IMR-90 (cell line): ENCODE data around the gene MYOC. TPM values are rescaled to one million over a fixed set of nuclear protein-coding genes. Genes with fewer than 3 reads are reported as not detected.

Experiments
- ATAC-seq: fragments of 200-7000 bp; cut with Tn5 transposase; 2 replicates; pipeline ENCODE4 v1.9.1; 2020; ENCODE audit warnings: low read depth, mild to moderate bottlenecking, moderate library complexity
- BruUV-seq: library from RNA; stranded (reverse); fragments of 400-500 nt; replicated peaks from 2 replicates; lab custom pipeline; 2021; lab: Mats Ljungman, UMichigan
- CTCF ChIA-PET: fragments of 300-600 bp; formaldehyde crosslinking; extraction: SDS; loops from one replicate; lab custom pipeline; 2021; ENCODE audit warnings: antibody characterized with exemption; lab: Yijun Ruan, JAX
- POLR2A ChIA-PET: fragments of 300-600 bp; sonication (Branson Sonifier 250); formaldehyde crosslinking; loops from one replicate; lab custom pipeline; 2022; ENCODE audit warnings: antibody characterized with exemption; ENCODE audit not compliant: unreplicated experiment; lab: Charles Lee
- DNase-seq: peaks from one replicate; pipeline ENCODE4 v3.0.0; 2013
- H2AFZ ChIP-seq: replicated peaks from 2 replicates; pipeline ENCODE3; 2013; ENCODE audit warnings: low read length, mild to moderate bottlenecking; ENCODE audit not compliant: poor library complexity
- H2AK5ac ChIP-seq: 2 replicates; pipeline ENCODE4 v1.6.1; 2013; ENCODE audit warnings: low read depth, low read length, inconsistent platforms
- H2AK9ac ChIP-seq: replicated peaks from 2 replicates; pipeline ENCODE3; 2013; ENCODE audit warnings: mild to moderate bottlenecking, low read depth, low read length, moderate library complexity; ENCODE audit not compliant: poor library complexity
- H2BK120ac ChIP-seq: 2 replicates; pipeline ENCODE4 v1.6.1; 2013; ENCODE audit warnings: low read depth, low read length, inconsistent platforms
- H2BK15ac ChIP-seq: 3 replicates; pipeline ENCODE4 v1.6.1; 2013; ENCODE audit warnings: low read depth, low read length, inconsistent platforms
- H2BK20ac ChIP-seq: 2 replicates; pipeline ENCODE4 v1.6.1; 2013; ENCODE audit warnings: low read depth, mild to moderate bottlenecking, inconsistent platforms, low read length, moderate library complexity
- H2BK5ac ChIP-seq: 2 replicates; pipeline ENCODE4 v1.6.1; 2013; ENCODE audit warnings: mild to moderate bottlenecking, low read depth, low read length, inconsistent platforms; ENCODE audit not compliant: poor library complexity, severe bottlenecking
- H3K14ac ChIP-seq: replicated peaks from 2 replicates; pipeline ENCODE4 v1.6.1; 2013; ENCODE audit warnings: low read depth, low read length, inconsistent platforms
- H3K18ac ChIP-seq: 2 replicates; pipeline ENCODE4 v1.6.1; 2013; ENCODE audit warnings: low read depth, low read length, control low read depth
- H3K23ac ChIP-seq: 2 replicates; pipeline ENCODE4 v1.6.1; 2013; ENCODE audit warnings: low read depth, low read length, inconsistent platforms
- H3K27ac ChIP-seq: 2 replicates; pipeline ENCODE4 v1.5.1; 2013; ENCODE audit warnings: mild to moderate bottlenecking, control low read depth, low read length; ENCODE audit not compliant: insufficient read depth
- H3K27me3 ChIP-seq: 2 replicates; pipeline ENCODE4 v1.6.1; 2013; ENCODE audit warnings: low read length; ENCODE audit not compliant: control insufficient read depth, insufficient read depth
- H3K36me3 ChIP-seq: 2 replicates; pipeline ENCODE4 v1.6.1; 2013; ENCODE audit warnings: low read length, mixed read lengths; ENCODE audit not compliant: control insufficient read depth, insufficient read depth
- H3K4ac ChIP-seq: 2 replicates; pipeline ENCODE4 v1.6.1; 2013; ENCODE audit warnings: low read depth, low read length, inconsistent platforms
- H3K4me1 ChIP-seq: 2 replicates; pipeline ENCODE4 v1.6.1; 2013; ENCODE audit warnings: low read length, mixed read lengths; ENCODE audit not compliant: control insufficient read depth, insufficient read depth
- H3K4me2 ChIP-seq: 2 replicates; pipeline ENCODE4 v1.6.1; 2013; ENCODE audit warnings: low read depth, mild to moderate bottlenecking, control low read depth, low read length, moderate library complexity
- H3K4me3 ChIP-seq: 2 replicates; pipeline ENCODE4 v1.5.1; 2013; ENCODE audit warnings: low read depth, mild to moderate bottlenecking, control low read depth, low read length, moderate library complexity; ENCODE audit not compliant: insufficient read depth
- H3K56ac ChIP-seq: 2 replicates; pipeline ENCODE4 v1.6.1; 2013; ENCODE audit warnings: low read length, inconsistent platforms; ENCODE audit not compliant: insufficient read depth; ENCODE audit errors: extremely low read depth
- H3K79me1 ChIP-seq, 2 experiments: 2 replicates each; pipeline ENCODE4 v1.6.1; 2013; ENCODE audit warnings: low read length in 2 of 2, inconsistent platforms in 1 of 2, low read depth in 1 of 2
- H3K9ac ChIP-seq: 2 replicates; pipeline ENCODE4 v1.6.1; 2013; ENCODE audit warnings: low read depth, low read length, control low read depth
- H3K9me1 ChIP-seq: 2 replicates; pipeline ENCODE4 v1.6.1; 2013; ENCODE audit warnings: low read length, inconsistent platforms; ENCODE audit not compliant: insufficient read depth
- H3K9me3 ChIP-seq: 2 replicates; pipeline ENCODE4 v1.6.1; 2013; ENCODE audit warnings: low read length; ENCODE audit not compliant: control insufficient read depth, insufficient read depth
- H4K20me1 ChIP-seq: 2 replicates; pipeline ENCODE4 v1.6.1; 2013; ENCODE audit warnings: low read length, inconsistent platforms; ENCODE audit not compliant: insufficient read depth
- H4K5ac ChIP-seq: 2 replicates; pipeline ENCODE4 v1.6.1; 2013; ENCODE audit warnings: mild to moderate bottlenecking, low read depth, low read length, control low read depth
- H4K8ac ChIP-seq, 2 experiments: 2 replicates each; pipeline ENCODE4 v1.6.1; 2013; ENCODE audit warnings: low read depth in 2 of 2, low read length in 2 of 2, control low read depth in 1 of 2, inconsistent platforms in 1 of 2
- H4K91ac ChIP-seq: 2 replicates; pipeline ENCODE4 v1.6.1; 2013; ENCODE audit warnings: low read depth, low read length, inconsistent platforms; ENCODE audit not compliant: insufficient read depth
- BHLHE40 ChIP-seq: fragments of 150-350 bp; IDR thresholded peaks from 2 replicates; pipeline ENCODE4 v1.6.1; 2016; ENCODE audit warnings: mild to moderate bottlenecking, low read depth, low read length
- CEBPB ChIP-seq: IDR thresholded peaks from 2 replicates; pipeline ENCODE4 v1.6.1; 2012; ENCODE audit warnings: low read depth, low read length, improper control_type of control experiment
- CHD1 ChIP-seq: IDR thresholded peaks from 2 replicates; pipeline ENCODE4 v1.6.1; 2012; ENCODE audit warnings: low read depth, low read length, improper control_type of control experiment
- ELK1 ChIP-seq: fragments of 150-350 bp; IDR thresholded peaks from 2 replicates; pipeline ENCODE4 v1.6.1; 2016; ENCODE audit warnings: low read depth, mild to moderate bottlenecking, low read length, moderate library complexity, borderline replicate concordance
- FOS ChIP-seq: fragments of 150-350 bp; IDR thresholded peaks from 2 replicates; pipeline ENCODE4 v1.6.1; 2016; ENCODE audit warnings: low read depth, low read length
- NFE2L2 ChIP-seq: fragments of 150-350 bp; IDR thresholded peaks from 2 replicates; pipeline ENCODE4 v1.6.1; 2016; ENCODE audit warnings: low read depth, mild to moderate bottlenecking, low read length
- RAD21 ChIP-seq: IDR thresholded peaks from 2 replicates; pipeline ENCODE4 v1.6.1; 2012; ENCODE audit warnings: low read length, improper control_type of control experiment
- RCOR1 ChIP-seq: IDR thresholded peaks from 2 replicates; pipeline ENCODE4 v1.6.1; 2012; ENCODE audit warnings: mild to moderate bottlenecking, low read length, improper control_type of control experiment; ENCODE audit not compliant: insufficient replicate concordance
- SMC3 ChIP-seq: fragments of 150-350 bp; IDR thresholded peaks from 2 replicates; pipeline ENCODE4 v1.6.1; 2016; ENCODE audit warnings: low read depth, mild to moderate bottlenecking, antibody characterized with exemption, low read length, moderate library complexity
- WGBS, 2 experiments: methylation state at CpG; one replicate each; pipeline versions ENCODE4 v1.1.5 to v1.1.7; 2013; ENCODE audit warnings: missing lambda C conversion rate in 2 of 2; ENCODE audit not compliant: insufficient read length in 1 of 2; ENCODE audit errors: extremely low coverage in 2 of 2; 5-methylcytosine and 5-hydroxymethylcytosine counted together
- dilution Hi-C: fragments of 300-500 bp; cut with HindIII; formaldehyde crosslinking; loops from one replicate; pipeline ENCODE4 v1.14.3; 2018; ENCODE audit warnings: low sequenced_read_pairs; ENCODE audit not compliant: unreplicated experiment
- in situ Hi-C: fragments of 300-500 bp; cut with MboI; formaldehyde crosslinking; loops from 3 replicates; pipeline ENCODE4 v1.14.3; 2019; ENCODE audit warnings: low sequenced_read_pairs, inconsistent platforms, mixed read lengths
- intact Hi-C: fragments of 100-400 bp; cut with micrococcal nuclease; formaldehyde crosslinking; loops from 2 replicates; pipeline ENCODE4 v1.10.0; 2022
- polyA plus RNA-seq, 3 experiments: library from polyadenylated mRNA; depleted of rRNA; stranded (reverse); fragments of >200 nt; gene quantifications; 2 replicates each; pipeline ENCODE4 v1.2.3, GENCODE V29; 2012; ENCODE audit warnings: low replicate concordance in 1 of 3
- total RNA-seq: library from RNA; depleted of rRNA; stranded (reverse); fragments of >200 nt; gene quantifications from 2 replicates; pipeline ENCODE4 v1.2.3, GENCODE V29; 2012
- TF ChIP-seq, protein P1 (sequence below): fragments of 150-350 bp; IDR thresholded peaks from 2 replicates; pipeline ENCODE4 v1.6.1; 2017; ENCODE audit warnings: mild to moderate bottlenecking, antibody characterized with exemption, low read length, low read depth
- TF ChIP-seq, protein P2 (sequence below): conservative IDR thresholded peaks from 2 replicates; pipeline ENCODE4 v1.5.1; 2012; ENCODE audit warnings: mild to moderate bottlenecking, low read depth, low read length, improper control_type of control experiment

The MYOC gene
- total and polyA plus RNA-seq, 2 of the 4 experiments (the other 2 are of a cell fraction), result not detected

DNA sequence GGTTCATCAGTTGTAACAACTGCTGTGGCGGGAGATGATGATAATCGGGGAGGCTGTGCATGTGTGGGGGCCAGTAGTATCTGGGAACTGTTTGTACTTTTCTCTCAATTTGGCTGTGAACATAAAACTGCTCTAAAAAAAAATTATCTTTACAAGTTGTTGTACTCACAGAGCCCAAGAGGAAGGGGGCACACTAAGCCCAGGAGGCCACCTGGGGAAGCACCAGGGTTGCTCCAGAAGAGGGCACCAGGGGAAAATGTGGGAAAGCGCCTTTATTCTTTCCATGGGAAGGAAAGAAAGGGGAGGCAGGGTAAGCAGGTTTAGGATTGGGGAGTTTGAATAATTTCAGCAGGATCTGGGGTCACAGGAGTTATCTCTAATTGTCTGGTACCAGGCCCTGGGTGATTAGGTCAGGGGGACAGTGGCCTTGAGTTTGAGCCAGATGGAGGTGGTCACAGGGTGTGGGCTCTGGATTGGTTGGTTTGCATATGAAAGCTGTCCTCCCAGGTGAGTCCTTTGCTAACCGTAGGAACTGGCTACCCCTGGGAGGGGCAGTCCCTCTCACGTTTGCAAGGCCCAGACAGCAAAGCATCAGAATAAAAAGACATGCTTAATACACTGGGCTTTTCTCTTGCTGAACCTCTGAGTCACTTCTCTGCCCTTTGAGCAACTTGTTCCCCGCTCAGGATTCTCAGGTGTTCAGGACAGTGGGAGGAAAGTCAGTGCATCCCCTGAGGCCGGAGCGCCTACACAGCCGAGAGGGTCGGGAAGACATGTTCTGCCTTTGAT is 11.2 kb downstream of the MYOC start:
- 20% methylated on average over 1 of the region's 10 CpGs; no CpG with 5 or more reads in 1 of the 2 experiments for WGBS, 2 experiments
- H3K56ac ChIP-seq, result no peak overlapping the region
- in situ Hi-C loops (loop anchor here (10.0 kb wide), 1 partner anchor 344 kb away; no protein-coding TSS in a partner anchor), intact Hi-C loops (no loop called here), dilution Hi-C loops (no loop called here)
- H3K9ac ChIP-seq, result no peak overlapping the region
- H2AFZ ChIP-seq, result no peak overlapping the region
- H3K4me1 ChIP-seq, result no peaks in the 10 kb centered on the region
- no peak overlapping the region for H3K27ac ChIP-seq
- H4K8ac ChIP-seq, result no peak overlapping the region
- TF ChIP-seq ELK1 (no peak), BHLHE40 (no peak), CHD1 (no peak), NFE2L2 (no peak), SMC3 (no peak), FOS (no peak), CEBPB (no peak), RAD21 (no peak), RCOR1 (no peak)
- TF ChIP-seq, protein P1, sequence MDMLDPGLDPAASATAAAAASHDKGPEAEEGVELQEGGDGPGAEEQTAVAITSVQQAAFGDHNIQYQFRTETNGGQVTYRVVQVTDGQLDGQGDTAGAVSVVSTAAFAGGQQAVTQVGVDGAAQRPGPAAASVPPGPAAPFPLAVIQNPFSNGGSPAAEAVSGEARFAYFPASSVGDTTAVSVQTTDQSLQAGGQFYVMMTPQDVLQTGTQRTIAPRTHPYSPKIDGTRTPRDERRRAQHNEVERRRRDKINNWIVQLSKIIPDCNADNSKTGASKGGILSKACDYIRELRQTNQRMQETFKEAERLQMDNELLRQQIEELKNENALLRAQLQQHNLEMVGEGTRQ, result no peak
- TF ChIP-seq, protein P2, sequence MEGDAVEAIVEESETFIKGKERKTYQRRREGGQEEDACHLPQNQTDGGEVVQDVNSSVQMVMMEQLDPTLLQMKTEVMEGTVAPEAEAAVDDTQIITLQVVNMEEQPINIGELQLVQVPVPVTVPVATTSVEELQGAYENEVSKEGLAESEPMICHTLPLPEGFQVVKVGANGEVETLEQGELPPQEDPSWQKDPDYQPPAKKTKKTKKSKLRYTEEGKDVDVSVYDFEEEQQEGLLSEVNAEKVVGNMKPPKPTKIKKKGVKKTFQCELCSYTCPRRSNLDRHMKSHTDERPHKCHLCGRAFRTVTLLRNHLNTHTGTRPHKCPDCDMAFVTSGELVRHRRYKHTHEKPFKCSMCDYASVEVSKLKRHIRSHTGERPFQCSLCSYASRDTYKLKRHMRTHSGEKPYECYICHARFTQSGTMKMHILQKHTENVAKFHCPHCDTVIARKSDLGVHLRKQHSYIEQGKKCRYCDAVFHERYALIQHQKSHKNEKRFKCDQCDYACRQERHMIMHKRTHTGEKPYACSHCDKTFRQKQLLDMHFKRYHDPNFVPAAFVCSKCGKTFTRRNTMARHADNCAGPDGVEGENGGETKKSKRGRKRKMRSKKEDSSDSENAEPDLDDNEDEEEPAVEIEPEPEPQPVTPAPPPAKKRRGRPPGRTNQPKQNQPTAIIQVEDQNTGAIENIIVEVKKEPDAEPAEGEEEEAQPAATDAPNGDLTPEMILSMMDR, result no peak
- no peak overlapping the region for H3K14ac ChIP-seq
- no peak overlapping the region for H3K23ac ChIP-seq
- BruUV-seq, result no TSS peak
- H2BK20ac ChIP-seq, result no peak overlapping the region
- H3K4ac ChIP-seq, result no peak overlapping the region
- H3K36me3 ChIP-seq, result no peaks in the 10 kb centered on the region
- H3K27me3 ChIP-seq, result peaks cover 6% of the 10 kb centered on the region; the same call in 1 of the 2 replicates
- no peak overlapping the region for H2AK9ac ChIP-seq
- H4K5ac ChIP-seq, result no peak overlapping the region
- no peak for ATAC-seq
- no peak overlapping the region for H3K18ac ChIP-seq
- no peak overlapping the region for H3K4me2 ChIP-seq
- CTCF ChIA-PET, result interaction anchor here (0.6 kb wide), 1 partner anchor 127 kb away, joined by 3 read pairs; no protein-coding TSS in a partner anchor
- POLR2A ChIA-PET, result no interaction called here
- no peak for DNase-seq
- no peak overlapping the region for H3K4me3 ChIP-seq
- no peaks in the 10 kb centered on the region for H3K79me1 ChIP-seq
- H3K9me1 ChIP-seq, result no peaks in the 10 kb centered on the region
- H2AK5ac ChIP-seq, result no peak overlapping the region
- H4K91ac ChIP-seq, result no peak overlapping the region
- no peak overlapping the region for H2BK120ac ChIP-seq
- H4K20me1 ChIP-seq, result no peaks in the 10 kb centered on the region
- no peaks in the 10 kb centered on the region for H3K9me3 ChIP-seq
- no peak overlapping the region for H2BK15ac ChIP-seq
- no peak overlapping the region for H2BK5ac ChIP-seq
